ENCODE measurements around the gene OR1G1.
"Not testable (repeated sequence)": the region's sequence is repeated elsewhere in the genome, so short reads cannot be mapped to it uniquely, and the experiment has no call there.

The OR1G1 gene

GRCh38 chr17:3127451-3127850 lies at the start of gene OR1G1:
TSS of gene OR1G1 (minus strand) at chr17:3127551. CDS start at chr17:3127551, 0 bp downstream.
- no peak for DNase-seq

DNA sequence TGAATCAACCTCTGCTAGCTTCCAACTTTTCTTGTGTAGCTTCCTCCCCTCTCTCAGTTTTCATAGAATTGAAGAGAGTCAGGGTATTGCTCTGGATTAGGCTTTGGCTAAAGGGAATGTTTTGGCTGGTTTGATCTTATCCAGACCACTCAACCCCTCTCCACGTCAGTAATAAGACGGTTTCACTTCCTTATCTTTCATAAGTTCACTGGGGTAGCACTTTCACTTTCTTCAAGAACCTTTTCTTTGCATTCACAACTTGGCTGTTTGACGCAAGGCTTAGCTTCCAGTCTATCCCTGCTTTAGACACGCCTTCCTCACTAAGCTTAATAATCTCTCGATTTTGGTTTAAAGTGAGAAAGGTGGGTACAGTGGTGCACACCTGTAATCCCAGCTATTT lies 40.2 kb upstream of the OR1G1 start:
- DNase-seq: no peak

GRCh38 chr17:3157218-3157617 lies 29.9 kb upstream of the OR1G1 start:
- no peak for DNase-seq

DNA sequence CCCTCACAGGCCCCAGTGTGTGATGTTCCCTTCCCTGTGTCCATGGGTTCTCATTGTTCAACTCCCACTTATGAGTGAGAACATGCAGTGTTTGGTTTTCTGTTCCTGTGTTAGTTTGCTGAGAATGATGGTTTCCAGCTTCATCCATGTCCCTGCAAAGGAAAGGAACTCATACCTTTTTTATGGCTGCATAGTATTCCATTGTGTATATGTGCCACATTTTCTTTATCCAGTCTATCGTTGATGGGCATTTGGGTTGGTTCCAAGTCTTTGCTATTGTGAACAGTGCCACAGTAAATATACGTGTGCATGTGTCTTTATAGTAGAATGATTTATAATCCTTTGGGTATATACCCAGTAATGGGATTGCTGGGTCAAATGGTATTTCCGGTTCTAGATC lies 10.1 kb upstream of the OR1G1 start:
- not testable (repeated sequence) for DNase-seq

- DNase-seq: no peak
Observed at GRCh38 chr17:3104322-3104721, 23.0 kb downstream of the OR1G1 start, which contains the start of gene OR1D2. TSS of gene OR1D2 (minus strand) at chr17:3104422. CDS start at chr17:3092996, 11,426 bp downstream.
